PFSK-1 (cell line): ENCODE results near the gene PDE6H.

Experiments
- FOXP2 ChIP-seq: optimal IDR thresholded peaks from 2 replicates; pipeline ENCODE3; 2011; ENCODE audit warnings: borderline replicate concordance, control low read depth, inconsistent platforms; ENCODE audit not compliant: insufficient read depth; ENCODE audit errors: extremely low read length, extremely low read depth
- POLR2AphosphoS5 ChIP-seq: IDR thresholded peaks from 2 replicates; pipeline ENCODE4 v1.6.1; 2012; ENCODE audit warnings: low read depth, mild to moderate bottlenecking, control low read depth, low read length, moderate library complexity
- REST ChIP-seq, 2 experiments: IDR thresholded peaks; 2 replicates each; pipeline versions ENCODE4 v1.6.1 to v1.8.0; 2011 to 2012; ENCODE audit warnings: low read depth in 2 of 2, low read length in 2 of 2, control low read depth in 1 of 2, inconsistent platforms in 1 of 2, mild to moderate bottlenecking in 1 of 2, moderate library complexity in 1 of 2; ENCODE audit not compliant: insufficient read depth in 1 of 2
- SIN3A ChIP-seq: IDR thresholded peaks from 2 replicates; pipeline ENCODE4 v1.6.1; 2012; ENCODE audit warnings: mild to moderate bottlenecking, low read length, moderate library complexity, borderline replicate concordance; ENCODE audit not compliant: insufficient read depth
- TAF1 ChIP-seq: IDR thresholded peaks from 2 replicates; pipeline ENCODE4 v1.6.1; 2012; ENCODE audit warnings: low read length, control low read depth, borderline replicate concordance; ENCODE audit not compliant: insufficient read depth

The PDE6H gene

GRCh38 chr12:14930299-14930698, 42.5 kb upstream of the PDE6H start:
- no peak for TF ChIP-seq FOXP2

GRCh38 chr12:14931359-14931758, 41.5 kb upstream of the PDE6H start:
- TF ChIP-seq POLR2AphosphoS5 = no peak
- no peak for TF ChIP-seq TAF1
- TF ChIP-seq REST (IDR thresholded peaks at IDR 0.05; ENCODE audit: insufficient read depth in 1 of 2, low read depth in 2 of 2, low read length in 2 of 2) = no peak
- TF ChIP-seq FOXP2 = no peak
- TF ChIP-seq SIN3A = no peak

GRCh38 chr12:14931791-14932560, 40.9 kb upstream of the PDE6H start:
- no peak for TF ChIP-seq TAF1
- no peak for TF ChIP-seq REST (IDR thresholded peaks at IDR 0.05; ENCODE audit: insufficient read depth in 1 of 2, low read depth in 2 of 2, low read length in 2 of 2)
- TF ChIP-seq FOXP2 = no peak
- TF ChIP-seq SIN3A = no peak
- TF ChIP-seq POLR2AphosphoS5 = no peak

- TF ChIP-seq SIN3A = no peak
- TF ChIP-seq REST (IDR thresholded peaks at IDR 0.05; ENCODE audit: insufficient read depth in 1 of 2, low read depth in 2 of 2, low read length in 2 of 2) = no peak
- no peak for TF ChIP-seq TAF1
These were observed 38.3 kb upstream of the PDE6H start for GRCh38 chr12:14934511-14934910.

GRCh38 chr12:14935031-14935430, 37.8 kb upstream of the PDE6H start:
- TF ChIP-seq SIN3A (no peak), TAF1 (no peak), REST (IDR thresholded peaks at IDR 0.05; ENCODE audit: insufficient read depth in 1 of 2, low read depth in 2 of 2, low read length in 2 of 2) (no peak), FOXP2 (no peak), POLR2AphosphoS5 (no peak)
